GM18511 (cell line): ENCODE data around the gene TNFAIP8L3.
"Not testable (repeated sequence)": the region's sequence is repeated elsewhere in the genome, so short reads cannot be mapped to it uniquely, and the experiment has no call there.

Experiments
- ATAC-seq: cut with Tn5 transposase; IDR thresholded peaks from one replicate; pipeline ENCODE4 v1.9.1; 2021; ENCODE audit warnings: mild to moderate bottlenecking, moderate library complexity; ENCODE audit not compliant: unreplicated experiment

Gene TNFAIP8L3

GRCh38 chr15:51065261-51065660 is 29.4 kb downstream of the TNFAIP8L3 start:
- no peak for ATAC-seq

- no peak for ATAC-seq
Observed at GRCh38 chr15:51062736-51063135, 32.0 kb downstream of the TNFAIP8L3 start.

- ATAC-seq, result no peak
Observed at GRCh38 chr15:51060030-51060673, 34.6 kb downstream of the TNFAIP8L3 start.

DNA sequence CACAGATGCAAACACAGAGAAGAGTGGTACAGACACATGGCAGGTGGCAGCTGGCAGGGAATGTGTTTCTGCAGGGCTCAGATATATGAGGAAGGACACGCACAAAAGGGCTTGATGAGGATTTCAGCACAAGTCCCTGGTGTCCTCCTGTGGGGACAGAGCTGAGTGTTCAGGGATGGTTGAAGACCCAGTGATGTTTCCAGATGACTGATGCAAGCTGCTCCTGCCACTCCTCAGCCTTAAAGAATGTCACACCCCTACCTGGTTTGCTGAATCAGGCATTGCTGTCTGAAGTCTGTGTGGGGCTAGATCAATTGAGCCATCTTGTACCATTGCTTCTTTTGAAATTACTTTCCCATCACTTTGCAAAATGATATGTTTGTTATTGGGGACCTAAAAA is 40.2 kb downstream of the TNFAIP8L3 start:
- no peak for ATAC-seq

DNA sequence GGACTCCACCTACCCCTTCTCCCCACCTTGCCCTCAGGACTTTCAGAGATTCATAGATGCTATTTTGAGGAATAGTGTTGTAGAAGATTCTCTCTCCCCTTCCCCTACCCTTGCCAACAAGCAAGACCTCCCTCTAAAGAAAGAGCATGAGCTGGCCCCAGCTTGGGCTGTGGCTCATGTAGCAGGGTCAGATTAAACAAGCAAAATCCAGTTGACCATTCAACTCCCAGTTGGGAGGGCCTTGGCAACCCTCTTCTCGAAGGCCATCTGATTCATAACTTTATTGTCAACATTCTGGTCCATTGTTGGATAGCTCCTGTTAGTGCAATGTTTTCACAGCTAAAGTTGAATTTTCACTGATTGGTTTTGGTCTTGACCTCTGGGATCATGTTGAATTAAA is 41.1 kb downstream of the TNFAIP8L3 start:
- no peak for ATAC-seq

DNA sequence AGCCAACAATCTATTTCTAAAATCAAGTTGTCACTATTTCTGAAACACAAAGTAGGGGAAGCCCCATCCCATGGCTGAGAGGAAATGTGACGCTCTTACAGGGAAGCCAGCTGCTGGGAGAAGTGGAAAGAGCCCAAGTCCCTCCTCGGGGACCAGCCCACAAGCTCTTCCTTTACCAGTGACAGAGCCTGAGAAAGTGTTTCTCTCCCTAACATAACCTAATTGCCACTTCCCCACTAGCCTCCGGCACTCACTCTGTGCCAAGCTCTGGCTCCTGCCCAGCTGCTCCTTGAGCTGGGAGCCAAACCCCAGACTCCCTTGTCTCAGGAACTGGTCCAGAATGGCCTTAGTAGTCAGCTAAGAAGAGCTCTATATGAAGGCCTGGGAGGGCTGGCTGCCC is 42.9 kb downstream of the TNFAIP8L3 start:
- ATAC-seq, result no peak

GRCh38 chr15:51049081-51049480 is 45.6 kb downstream of the TNFAIP8L3 start:
- no peak for ATAC-seq

DNA sequence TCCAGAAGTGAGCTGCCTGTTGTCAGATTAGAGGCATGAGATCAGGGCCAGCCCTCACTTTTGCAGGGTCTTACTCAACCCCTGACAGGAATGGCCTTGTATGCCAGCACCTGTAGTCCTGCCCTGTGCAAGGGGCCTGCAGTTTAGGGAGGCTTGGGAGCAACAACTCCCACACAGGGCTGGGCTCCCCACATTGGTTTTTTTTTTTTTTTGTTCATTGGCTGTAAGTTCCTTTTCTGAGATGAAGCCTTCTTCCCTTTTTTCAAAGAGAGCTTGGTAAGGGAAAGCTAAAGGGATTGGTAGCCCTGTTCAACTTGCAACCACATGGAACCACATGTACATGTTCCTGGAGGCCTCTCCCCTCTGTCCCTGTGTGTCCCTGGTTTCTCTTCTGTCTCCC is 46.4 kb downstream of the TNFAIP8L3 start:
- ATAC-seq, result no peak

DNA sequence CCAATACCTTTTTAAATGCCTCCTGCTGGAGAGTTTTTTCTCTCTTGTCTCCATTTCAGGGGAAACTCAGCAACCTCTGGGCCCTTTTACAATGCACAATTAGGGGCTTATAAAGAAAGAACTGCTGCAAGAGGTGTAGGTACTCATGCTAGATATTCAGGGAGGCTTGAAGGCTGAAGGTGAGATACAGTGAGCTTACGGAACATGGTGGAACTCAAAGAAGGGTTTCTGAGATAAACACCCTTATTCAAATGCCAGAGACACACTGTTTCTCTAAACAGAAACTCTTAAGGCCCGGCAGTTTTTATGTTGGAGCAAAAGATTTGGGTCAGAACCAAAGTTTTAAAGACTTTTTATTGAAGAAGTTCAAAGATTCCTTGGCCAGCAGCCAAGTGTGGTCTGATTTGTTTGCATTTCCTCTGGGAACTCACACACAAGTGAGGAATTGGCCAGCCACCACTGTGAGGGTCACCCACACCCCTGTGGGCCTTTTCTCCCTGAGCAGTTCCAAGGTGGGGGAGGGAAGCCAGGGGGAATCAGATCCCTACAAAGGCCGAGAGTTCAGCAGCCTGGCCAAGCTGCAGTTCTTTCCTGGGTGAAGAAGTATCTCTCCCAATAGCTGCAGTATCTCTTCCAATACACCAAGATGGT is 47.8 kb downstream of the TNFAIP8L3 start:
- no peak for ATAC-seq

- ATAC-seq, result no peak
Observed at GRCh38 chr15:51046016-51046415, 48.7 kb downstream of the TNFAIP8L3 start.

- ATAC-seq, result no peak
Observed at GRCh38 chr15:51044037-51044727, 50.5 kb downstream of the TNFAIP8L3 start.

- no peak for ATAC-seq
Observed at GRCh38 chr15:51038974-51039319, 55.8 kb downstream of the TNFAIP8L3 start.

GRCh38 chr15:51038162-51038973 is 56.3 kb downstream of the TNFAIP8L3 start:
- no peak for ATAC-seq

GRCh38 chr15:51037474-51037873 is 57.2 kb downstream of the TNFAIP8L3 start:
- not testable (repeated sequence) for ATAC-seq

DNA sequence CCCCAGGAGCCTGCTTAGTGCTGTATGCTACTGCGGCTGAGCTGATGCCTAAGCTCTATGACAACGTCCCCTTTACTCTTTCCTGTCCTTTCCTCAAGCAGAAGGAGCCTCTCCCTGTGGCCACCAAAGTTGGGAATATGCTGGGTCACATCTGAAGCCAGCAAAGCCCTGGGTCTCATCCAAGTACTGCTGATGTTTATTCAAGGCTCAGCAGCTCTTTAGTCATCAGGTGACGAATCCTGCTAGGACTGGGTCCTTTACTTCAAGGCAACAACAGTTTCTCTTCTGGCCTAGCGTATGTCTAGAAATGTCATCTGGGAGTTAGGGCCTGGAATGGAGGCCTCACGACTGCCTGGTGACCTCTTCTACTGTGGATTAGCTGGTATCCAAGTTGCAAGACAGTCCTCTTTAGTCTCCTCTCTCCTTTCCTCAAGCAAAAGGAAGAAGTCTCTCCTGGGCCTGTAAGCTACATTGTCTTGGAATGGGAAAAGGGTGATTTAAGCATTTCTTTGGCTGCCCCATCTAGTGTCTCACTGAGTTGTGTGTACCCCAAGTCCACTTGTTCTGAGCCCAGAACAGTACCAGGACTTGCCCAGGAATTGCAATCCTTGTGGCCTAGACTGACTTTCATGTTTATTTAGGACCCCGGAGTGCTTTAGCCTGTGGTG is 63.9 kb downstream of the TNFAIP8L3 start:
- ATAC-seq, result no peak

DNA sequence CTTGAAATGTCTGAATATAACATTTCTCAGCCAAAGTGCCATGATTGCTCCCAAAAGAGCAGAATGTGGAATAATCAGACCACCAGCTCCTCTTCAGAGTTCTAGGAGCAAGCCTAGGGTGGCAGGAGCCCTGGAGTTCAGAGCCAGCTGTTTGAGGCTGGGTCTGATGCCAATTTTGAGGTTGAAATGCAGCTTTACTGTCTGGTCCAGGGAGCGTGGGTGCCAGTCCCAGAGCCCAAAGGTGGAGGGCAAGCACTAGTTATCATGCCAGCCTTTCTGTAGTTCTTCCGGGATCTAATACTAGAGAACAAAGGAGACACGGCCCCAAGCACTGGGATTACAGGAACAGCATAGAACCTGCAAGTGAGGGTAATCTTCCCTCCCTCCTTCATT is 69.3 kb downstream of the TNFAIP8L3 start:
- no peak for ATAC-seq

GRCh38 chr15:51024735-51025453 is 69.8 kb downstream of the TNFAIP8L3 start:
- no peak for ATAC-seq

DNA sequence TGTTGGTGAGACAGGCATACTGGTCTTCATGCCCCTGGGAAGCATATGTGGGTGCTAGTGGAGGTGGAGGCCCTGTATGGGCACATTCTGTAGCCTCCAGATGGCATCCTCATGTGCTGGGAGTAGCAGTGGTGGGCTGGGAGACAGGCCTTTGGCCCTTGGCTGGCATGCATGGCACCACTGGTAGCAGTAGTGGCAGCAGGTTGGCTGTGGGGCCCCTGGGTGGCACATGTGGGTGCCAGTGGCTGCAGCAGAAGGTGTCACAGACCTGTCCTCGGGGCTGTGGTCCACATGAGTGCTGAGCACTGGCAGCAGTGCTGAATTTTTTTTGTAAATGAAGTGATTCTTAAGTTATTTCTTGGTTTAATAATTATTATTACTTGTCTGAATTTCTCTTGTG is 71.2 kb downstream of the TNFAIP8L3 start:
- no peak for ATAC-seq

DNA sequence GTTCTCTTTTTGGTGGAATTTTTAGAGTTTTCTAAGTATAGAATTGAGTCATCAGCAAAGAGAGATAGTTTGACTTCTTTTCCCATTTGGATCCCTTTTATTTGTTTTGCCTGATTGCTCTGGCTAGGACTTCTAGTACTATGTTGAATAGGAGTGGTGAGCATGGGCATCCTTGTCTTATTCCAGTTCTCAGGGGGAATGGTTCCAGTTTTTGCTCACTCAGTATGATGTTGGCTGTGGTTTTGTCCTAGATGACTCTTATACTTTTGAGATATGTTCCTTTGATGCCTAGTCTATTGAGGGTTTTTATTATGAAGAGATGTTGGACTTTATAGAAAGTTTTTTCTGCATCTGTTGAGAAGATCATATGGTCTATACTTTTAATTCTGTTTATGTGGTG is 72.5 kb downstream of the TNFAIP8L3 start:
- no peak for ATAC-seq

GRCh38 chr15:51016615-51017014 is 78.1 kb downstream of the TNFAIP8L3 start:
- ATAC-seq, result no peak
